ENCODE measurements around the gene SLC6A13.
"Not testable (repeated sequence)": the region's sequence is repeated elsewhere in the genome, so short reads cannot be mapped to it uniquely, and the experiment has no call there.

- not testable (repeated sequence) for TF ChIP-seq CTCF, POLR2A, POLR2AphosphoS5 (IDR thresholded peaks at IDR 0.05)
Measured at GRCh38 chr12:217029-217428, 45.6 kb downstream of the SLC6A13 start.
